ENCODE measurements around the gene PSME2. TPM values are rescaled to one million over a fixed set of nuclear protein-coding genes. Genes with fewer than 3 reads are reported as not detected.

PSME2 gene
- total RNA-seq, 1 experiment from 2014 or later = 153 TPM

DNA sequence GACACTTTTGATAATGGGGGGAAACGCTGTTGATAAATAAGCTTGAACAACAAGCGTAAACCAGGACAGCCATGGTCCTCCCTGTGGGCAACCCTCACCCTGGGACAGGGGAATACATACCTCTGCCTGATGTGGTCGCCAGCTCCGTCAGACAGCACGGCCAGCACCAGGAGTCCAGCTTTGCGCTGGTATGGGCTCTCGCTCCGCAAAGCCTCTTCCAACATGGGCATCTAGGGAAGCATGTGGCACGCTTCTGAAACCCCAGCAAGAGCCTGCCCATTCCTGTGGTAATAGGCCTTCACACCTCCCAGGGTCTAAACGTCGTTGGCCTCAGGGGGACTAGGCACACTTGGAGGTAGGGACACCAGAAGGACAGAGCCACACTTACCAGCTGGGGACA is 39.3 kb upstream of the PSME2 start:
- ChIA-PET CTCF (no interaction called here), POLR2A (ENCODE audit: unreplicated experiment) (no interaction called here)
- H3K9me3 ChIP-seq (ENCODE audit: insufficient read depth, low read depth) = no peaks in the 10 kb centered on the region
- peaks cover 13% of the 10 kb centered on the region for H3K79me2 ChIP-seq (ENCODE audit: low read depth)
- H3K27ac ChIP-seq = no peak overlapping the region
- no peak overlapping the region for H3K4me3 ChIP-seq
- no peaks in the 10 kb centered on the region for H4K20me1 ChIP-seq (ENCODE audit: insufficient read depth)
- H2AFZ ChIP-seq = no peak overlapping the region
- no peaks in the 10 kb centered on the region for H3K9me2 ChIP-seq (ENCODE audit: insufficient read depth)
- intact Hi-C loops (cut with micrococcal nuclease; ENCODE audit: unreplicated experiment) = no loop called here
- peaks cover 11% of the 10 kb centered on the region for H3K4me1 ChIP-seq (replicated peaks; ENCODE audit: insufficient read depth)
- BruUV-seq (replicated peaks) = no TSS peak
- no peak for TF ChIP-seq EZH2 (IDR thresholded peaks at IDR 0.05; ENCODE audit: low read depth)
- TF ChIP-seq, protein P1, sequence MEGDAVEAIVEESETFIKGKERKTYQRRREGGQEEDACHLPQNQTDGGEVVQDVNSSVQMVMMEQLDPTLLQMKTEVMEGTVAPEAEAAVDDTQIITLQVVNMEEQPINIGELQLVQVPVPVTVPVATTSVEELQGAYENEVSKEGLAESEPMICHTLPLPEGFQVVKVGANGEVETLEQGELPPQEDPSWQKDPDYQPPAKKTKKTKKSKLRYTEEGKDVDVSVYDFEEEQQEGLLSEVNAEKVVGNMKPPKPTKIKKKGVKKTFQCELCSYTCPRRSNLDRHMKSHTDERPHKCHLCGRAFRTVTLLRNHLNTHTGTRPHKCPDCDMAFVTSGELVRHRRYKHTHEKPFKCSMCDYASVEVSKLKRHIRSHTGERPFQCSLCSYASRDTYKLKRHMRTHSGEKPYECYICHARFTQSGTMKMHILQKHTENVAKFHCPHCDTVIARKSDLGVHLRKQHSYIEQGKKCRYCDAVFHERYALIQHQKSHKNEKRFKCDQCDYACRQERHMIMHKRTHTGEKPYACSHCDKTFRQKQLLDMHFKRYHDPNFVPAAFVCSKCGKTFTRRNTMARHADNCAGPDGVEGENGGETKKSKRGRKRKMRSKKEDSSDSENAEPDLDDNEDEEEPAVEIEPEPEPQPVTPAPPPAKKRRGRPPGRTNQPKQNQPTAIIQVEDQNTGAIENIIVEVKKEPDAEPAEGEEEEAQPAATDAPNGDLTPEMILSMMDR (conservative IDR thresholded peaks at IDR 0.05) = no peak
- no peak overlapping the region for H3K4me2 ChIP-seq
- H3K27me3 ChIP-seq (ENCODE audit: insufficient read depth, low read depth) = no peaks in the 10 kb centered on the region
- DNase-seq = no peak
- H3F3A ChIP-seq (ENCODE audit: insufficient read depth, low read depth) = peaks cover 3% of the 10 kb centered on the region; the same call in 1 of the 2 replicates
- no peaks in the 10 kb centered on the region for H3K36me3 ChIP-seq (ENCODE audit: low read depth)

GRCh38 chr14:24185026-24185425 is 38.6 kb upstream of the PSME2 start:
- Histone ChIP-seq H3K27me3 (ENCODE audit: insufficient read depth, low read depth) (no peaks in the 10 kb centered on the region), H3K9me3 (ENCODE audit: insufficient read depth, low read depth) (no peaks in the 10 kb centered on the region), H3K9me2 (ENCODE audit: insufficient read depth) (no peaks in the 10 kb centered on the region), H3F3A (ENCODE audit: insufficient read depth, low read depth) (peaks cover 3% of the 10 kb centered on the region; the same call in 1 of the 2 replicates), H4K20me1 (ENCODE audit: insufficient read depth) (no peaks in the 10 kb centered on the region), H2AFZ (no peak overlapping the region), H3K36me3 (ENCODE audit: low read depth) (no peaks in the 10 kb centered on the region), H3K4me3 (no peak overlapping the region), H3K79me2 (ENCODE audit: low read depth) (peaks cover 13% of the 10 kb centered on the region), H3K4me1 (replicated peaks; ENCODE audit: insufficient read depth) (peaks cover 11% of the 10 kb centered on the region), H3K27ac (no peak overlapping the region), H3K4me2 (no peak overlapping the region)
- intact Hi-C loops (cut with micrococcal nuclease; ENCODE audit: unreplicated experiment) = no loop called here
- ChIA-PET POLR2A (ENCODE audit: unreplicated experiment) (no interaction called here), CTCF (no interaction called here)
- DNase-seq = no peak
- no TSS peak for BruUV-seq (replicated peaks)
- no peak for TF ChIP-seq EZH2 (IDR thresholded peaks at IDR 0.05; ENCODE audit: low read depth)
- TF ChIP-seq, protein P1 (conservative IDR thresholded peaks at IDR 0.05) = no peak

GRCh38 chr14:24184104-24184970 is 37.9 kb upstream of the PSME2 start:
- H4K20me1 ChIP-seq (ENCODE audit: insufficient read depth) = no peaks in the 10 kb centered on the region
- ChIA-PET POLR2A (ENCODE audit: unreplicated experiment) (no interaction called here), CTCF (no interaction called here)
- H3K4me2 ChIP-seq = no peak overlapping the region
- no peak for DNase-seq
- H3K4me1 ChIP-seq (replicated peaks; ENCODE audit: insufficient read depth) = peaks cover 10% of the 10 kb centered on the region
- no peak overlapping the region for H2AFZ ChIP-seq
- H3K9me3 ChIP-seq (ENCODE audit: insufficient read depth, low read depth) = no peaks in the 10 kb centered on the region
- no peak for TF ChIP-seq EZH2 (IDR thresholded peaks at IDR 0.05; ENCODE audit: low read depth)
- TF ChIP-seq, protein P1 (conservative IDR thresholded peaks at IDR 0.05) = no peak
- no peak overlapping the region for H3K27ac ChIP-seq
- H3K79me2 ChIP-seq (ENCODE audit: low read depth) = peaks cover 13% of the 10 kb centered on the region
- no TSS peak for BruUV-seq (replicated peaks)
- H3F3A ChIP-seq (ENCODE audit: insufficient read depth, low read depth) = peaks cover 3% of the 10 kb centered on the region; the same call in 1 of the 2 replicates
- intact Hi-C loops (cut with micrococcal nuclease; ENCODE audit: unreplicated experiment) = no loop called here
- no peaks in the 10 kb centered on the region for H3K27me3 ChIP-seq (ENCODE audit: insufficient read depth, low read depth)
- H3K4me3 ChIP-seq = no peak overlapping the region
- no peaks in the 10 kb centered on the region for H3K36me3 ChIP-seq (ENCODE audit: low read depth)
- no peaks in the 10 kb centered on the region for H3K9me2 ChIP-seq (ENCODE audit: insufficient read depth)
